DOHH2 (cell line): ENCODE results near the gene GPATCH2.

ENCODE experiments used
- H3F3A ChIP-seq: fragments of 200-600 bp; sonication (generic), shearing (Covaris generic); 2 replicates; pipeline ENCODE4 v1.6.0; 2016; ENCODE audit warnings: antibody characterized with exemption, mild to moderate bottlenecking; ENCODE audit not compliant: control insufficient read depth, insufficient read depth
- H3K27ac ChIP-seq: fragments of 200-600 bp; sonication (generic); 2 replicates; pipeline ENCODE4 v1.5.1; 2014; ENCODE audit warnings: low read depth, mild to moderate bottlenecking, low read length, moderate library complexity
- H3K27me3 ChIP-seq: fragments of 200-600 bp; sonication (generic); 2 replicates; pipeline ENCODE4 v1.6.1; 2014; ENCODE audit warnings: mild to moderate bottlenecking, low read length, mixed read lengths; ENCODE audit not compliant: control insufficient read depth
- H3K36me3 ChIP-seq: fragments of 200-600 bp; sonication (generic); 2 replicates; pipeline ENCODE4 v1.6.1; 2014; ENCODE audit warnings: mild to moderate bottlenecking, low read length, moderate library complexity, mixed read lengths; ENCODE audit not compliant: control insufficient read depth
- H3K4me1 ChIP-seq: fragments of 200-600 bp; sonication (generic); 2 replicates; pipeline ENCODE4 v1.6.1; 2014; ENCODE audit warnings: mild to moderate bottlenecking, low read length, mixed read lengths; ENCODE audit not compliant: control insufficient read depth
- H3K4me2 ChIP-seq: fragments of 200-600 bp; sonication (generic); 2 replicates; pipeline ENCODE4 v1.6.0; 2014; ENCODE audit warnings: mild to moderate bottlenecking, low read length, moderate library complexity
- H3K4me3 ChIP-seq: fragments of 200-600 bp; sonication (generic); 2 replicates; pipeline ENCODE4 v1.5.1; 2014; ENCODE audit warnings: mild to moderate bottlenecking, low read length, mixed read lengths
- H3K79me2 ChIP-seq: fragments of 200-600 bp; sonication (generic); 2 replicates; pipeline ENCODE4 v1.6.1; 2014; ENCODE audit warnings: mild to moderate bottlenecking, low read length, mixed read lengths; ENCODE audit not compliant: control insufficient read depth
- H3K9me2 ChIP-seq: fragments of 200-600 bp; sonication (generic); replicated peaks from 2 replicates; pipeline ENCODE4 v1.6.1; 2014; ENCODE audit warnings: mild to moderate bottlenecking, low read length, mixed read lengths; ENCODE audit not compliant: control insufficient read depth
- H3K9me3 ChIP-seq: fragments of 200-600 bp; sonication (generic); 2 replicates; pipeline ENCODE4 v1.6.1; 2014; ENCODE audit warnings: antibody characterized with exemption, low read length, mixed read lengths; ENCODE audit not compliant: control insufficient read depth, insufficient read depth
- H4K20me1 ChIP-seq: fragments of 200-600 bp; sonication (generic); 2 replicates; pipeline ENCODE4 v1.6.0; 2014; ENCODE audit warnings: low read depth, mild to moderate bottlenecking, antibody characterized with exemption, low read length, moderate library complexity; ENCODE audit not compliant: control insufficient read depth, insufficient read depth
- CTCF ChIP-seq: fragments of 200-600 bp; sonication (generic); IDR thresholded peaks from one replicate; pipeline ENCODE4 v1.5.1; 2014; ENCODE audit warnings: antibody characterized with exemption, mild to moderate bottlenecking, low read depth, low read length; ENCODE audit not compliant: poor library complexity, severe bottlenecking
- EZH2phosphoT487 ChIP-seq: fragments of 200-600 bp; sonication (generic); IDR thresholded peaks from 2 replicates; pipeline ENCODE4 v1.6.1; 2017; ENCODE audit warnings: borderline replicate concordance, mild to moderate bottlenecking, antibody characterized with exemption, low read length, moderate library complexity, mixed read lengths

The GPATCH2 gene

GRCh38 chr1:217465102-217465501, 165.8 kb downstream of the GPATCH2 start:
- no peaks in the 10 kb centered on the region for H3K4me1 ChIP-seq
- H3K9me2 ChIP-seq: no peaks in the 10 kb centered on the region
- H4K20me1 ChIP-seq: no peaks in the 10 kb centered on the region
- no peaks in the 10 kb centered on the region for H3K79me2 ChIP-seq
- TF ChIP-seq EZH2phosphoT487 (no peak), CTCF (no peak)
- H3K9me3 ChIP-seq: no peaks in the 10 kb centered on the region
- H3K4me3 ChIP-seq: no peak overlapping the region
- H3K27me3 ChIP-seq: no peaks in the 10 kb centered on the region
- no peaks in the 10 kb centered on the region for H3F3A ChIP-seq
- H3K36me3 ChIP-seq: no peaks in the 10 kb centered on the region
- no peak overlapping the region for H3K27ac ChIP-seq
- H3K4me2 ChIP-seq: no peak overlapping the region

GRCh38 chr1:217462666-217463065, 168.2 kb downstream of the GPATCH2 start:
- Histone ChIP-seq H3K9me3 (no peaks in the 10 kb centered on the region), H3K4me2 (no peak overlapping the region), H3K9me2 (no peaks in the 10 kb centered on the region), H3K4me1 (no peaks in the 10 kb centered on the region), H3K27me3 (no peaks in the 10 kb centered on the region), H3K27ac (no peak overlapping the region), H3K36me3 (no peaks in the 10 kb centered on the region), H3K4me3 (no peak overlapping the region), H4K20me1 (no peaks in the 10 kb centered on the region), H3F3A (no peaks in the 10 kb centered on the region), H3K79me2 (no peaks in the 10 kb centered on the region)
- TF ChIP-seq EZH2phosphoT487 (no peak), CTCF (no peak)

GRCh38 chr1:217462159-217462558, 168.7 kb downstream of the GPATCH2 start:
- no peaks in the 10 kb centered on the region for H3K36me3 ChIP-seq
- no peaks in the 10 kb centered on the region for H3K9me3 ChIP-seq
- no peak overlapping the region for H3K27ac ChIP-seq
- no peaks in the 10 kb centered on the region for H3K4me1 ChIP-seq
- no peaks in the 10 kb centered on the region for H3F3A ChIP-seq
- no peaks in the 10 kb centered on the region for H3K79me2 ChIP-seq
- H3K4me3 ChIP-seq: no peak overlapping the region
- H4K20me1 ChIP-seq: no peaks in the 10 kb centered on the region
- H3K9me2 ChIP-seq: no peaks in the 10 kb centered on the region
- no peak for TF ChIP-seq EZH2phosphoT487
- no peak for TF ChIP-seq CTCF
- no peaks in the 10 kb centered on the region for H3K27me3 ChIP-seq
- H3K4me2 ChIP-seq: no peak overlapping the region

GRCh38 chr1:217457016-217457415, 173.9 kb downstream of the GPATCH2 start:
- H3K4me1 ChIP-seq: no peaks in the 10 kb centered on the region
- no peaks in the 10 kb centered on the region for H3K79me2 ChIP-seq
- H3K27me3 ChIP-seq: no peaks in the 10 kb centered on the region
- H3K36me3 ChIP-seq: no peaks in the 10 kb centered on the region
- no peak overlapping the region for H3K27ac ChIP-seq
- TF ChIP-seq EZH2phosphoT487 (no peak), CTCF (no peak)
- H3F3A ChIP-seq: no peaks in the 10 kb centered on the region
- H3K9me3 ChIP-seq: no peaks in the 10 kb centered on the region
- no peak overlapping the region for H3K4me3 ChIP-seq
- no peaks in the 10 kb centered on the region for H4K20me1 ChIP-seq
- H3K4me2 ChIP-seq: no peak overlapping the region
- no peaks in the 10 kb centered on the region; the same call in 1 of the 2 replicates for H3K9me2 ChIP-seq
